HL-60/S4 treated with retinoic acid at 250 ng/mL for 4 days and 3 days (cell line): Measurements from ENCODE around the gene MOV10.
"Not testable (repeated sequence)": the region's sequence is repeated elsewhere in the genome, so short reads cannot be mapped to it uniquely, and the experiment has no call there.

Experiments used
- in situ Hi-C: fragments of 300-500 bp; cut with MboI; formaldehyde crosslinking; loops from 2 replicates; pipeline ENCODE4 v1.7.0; 2022; ENCODE audit warnings: low sequenced_read_pairs

Gene MOV10

DNA sequence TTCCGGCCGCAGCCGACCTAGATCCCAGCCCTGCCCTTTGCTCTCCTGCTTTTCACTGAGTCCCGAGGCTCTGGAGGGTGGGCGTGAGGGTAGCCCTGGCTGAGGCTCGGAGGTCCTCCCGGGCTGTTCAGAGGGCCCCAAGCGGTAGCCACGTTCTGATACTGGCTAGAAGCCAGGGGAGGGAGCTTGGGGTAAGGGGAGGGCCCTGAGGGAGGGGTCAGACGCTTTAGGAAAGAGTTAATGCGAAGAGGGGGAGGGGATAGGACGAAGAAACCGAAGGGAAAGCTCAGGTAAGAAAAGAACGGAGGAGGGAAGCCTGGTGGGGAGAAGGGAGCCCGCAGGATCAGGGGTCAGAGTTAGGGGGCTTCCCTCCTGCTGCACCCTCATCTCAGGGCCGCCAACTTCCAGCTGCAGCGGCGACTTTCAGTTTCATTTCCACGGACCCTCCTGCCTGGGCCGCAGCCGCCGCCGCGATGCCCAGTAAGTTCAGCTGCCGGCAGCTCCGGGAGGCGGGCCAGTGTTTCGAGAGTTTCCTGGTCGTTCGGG lies at the start of gene MOV10:
TSS of gene MOV10 (plus strand) at position 220 of the 546 bp plus-strand sequence. CDS start at position 474, 254 bp downstream.
- in situ Hi-C loops, result no loop called here

- in situ Hi-C loops, result no loop called here
Observed at GRCh38 chr1:112625696-112626095, 48.8 kb upstream of the MOV10 start.

DNA sequence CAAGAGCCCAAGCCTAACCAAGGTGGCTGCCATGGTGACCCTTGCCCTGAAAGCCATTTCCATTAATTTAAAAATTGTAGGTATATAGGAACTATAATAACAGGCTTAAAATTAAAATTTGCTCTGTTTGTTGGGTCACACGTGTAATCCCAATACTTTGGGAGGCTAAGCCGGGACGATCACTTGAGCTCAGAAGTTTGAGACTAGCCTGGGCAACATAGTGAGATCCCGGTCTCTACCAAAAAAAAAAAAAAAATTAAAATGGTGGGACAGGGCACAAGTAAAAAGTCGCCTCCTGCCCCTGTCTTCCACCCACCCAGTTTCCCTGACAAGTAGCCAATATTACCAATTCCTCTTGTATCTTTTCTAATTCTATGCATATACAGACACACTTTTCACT lies 48.3 kb upstream of the MOV10 start:
- in situ Hi-C loops, result no loop called here

DNA sequence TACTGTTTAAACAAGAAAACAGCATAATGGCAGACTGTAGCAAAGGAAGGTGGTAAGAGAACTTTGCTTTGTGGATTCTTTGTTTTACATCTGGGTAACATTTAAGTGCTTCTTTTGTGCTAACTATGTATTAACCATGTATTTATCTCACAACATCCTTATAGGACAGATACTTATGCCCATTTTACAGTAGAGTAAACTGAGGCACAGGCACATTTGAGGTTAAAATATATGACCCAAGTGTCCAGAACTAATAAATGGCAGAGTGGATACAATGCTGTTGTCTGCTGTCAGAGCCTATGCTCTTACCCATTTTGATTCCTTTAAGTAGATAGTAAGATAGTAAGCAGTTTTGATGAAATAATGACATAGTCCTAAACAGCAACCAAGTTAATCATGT lies 47.6 kb upstream of the MOV10 start:
- in situ Hi-C loops, result no loop called here

DNA sequence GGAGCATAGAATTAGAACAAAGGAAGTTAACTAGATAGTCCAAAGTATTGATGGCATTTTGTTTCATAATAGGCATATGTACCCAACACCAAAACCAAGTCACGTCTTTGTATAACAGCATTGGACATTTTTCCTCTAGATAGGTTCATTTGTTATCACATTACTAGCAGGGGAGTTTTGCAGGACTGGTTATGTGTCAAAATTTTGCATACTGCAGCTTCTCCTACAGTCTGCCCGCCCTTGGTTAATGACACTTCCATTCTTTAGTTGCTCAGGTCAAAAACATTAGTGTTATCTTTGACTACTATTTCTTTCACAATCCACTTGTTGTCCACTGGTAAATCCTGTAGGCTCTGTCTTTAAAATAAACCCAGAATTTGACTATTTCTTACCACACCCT lies 45.9 kb upstream of the MOV10 start:
- in situ Hi-C loops, result no loop called here

- in situ Hi-C loops, result no loop called here
Observed at GRCh38 chr1:112629256-112629655, 45.2 kb upstream of the MOV10 start.

DNA sequence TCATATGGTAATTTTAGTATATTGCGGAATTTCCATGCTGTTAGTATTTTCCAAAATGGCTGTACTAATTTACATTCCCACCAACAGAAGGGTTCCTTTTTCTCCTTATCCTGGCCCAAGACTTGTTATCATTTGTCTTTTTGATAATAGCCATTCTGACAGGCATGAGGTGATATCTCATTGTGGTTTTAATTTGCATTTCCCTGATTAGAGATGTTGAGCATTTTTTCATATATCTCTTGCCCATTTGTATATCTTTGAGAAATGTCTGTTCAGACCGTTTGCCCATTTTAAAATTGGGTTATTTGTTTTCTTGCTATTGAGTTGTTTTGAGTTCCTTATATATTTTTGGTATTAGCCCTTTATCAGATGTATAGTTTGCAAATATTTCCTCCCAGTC lies 40.8 kb upstream of the MOV10 start:
- in situ Hi-C loops, result no loop called here

DNA sequence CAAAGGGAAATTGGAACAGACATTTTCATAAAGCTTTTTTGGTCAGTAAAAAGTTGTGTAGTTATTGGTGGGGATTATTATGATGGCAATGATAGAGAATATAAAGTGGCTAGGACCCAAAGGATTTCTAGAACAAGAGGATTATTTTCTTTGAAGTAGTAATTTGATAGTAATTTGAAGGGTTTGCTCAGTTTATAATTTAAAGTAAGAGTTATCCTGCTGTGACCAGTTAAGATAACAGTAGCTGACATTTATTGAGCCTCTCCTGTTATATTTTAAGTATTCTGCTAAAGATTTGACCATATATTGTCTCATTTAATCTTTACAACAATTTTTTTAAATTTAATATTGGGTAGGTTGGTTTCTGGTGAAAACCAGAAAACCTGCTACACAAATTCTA lies 40.1 kb upstream of the MOV10 start:
- in situ Hi-C loops, result no loop called here

DNA sequence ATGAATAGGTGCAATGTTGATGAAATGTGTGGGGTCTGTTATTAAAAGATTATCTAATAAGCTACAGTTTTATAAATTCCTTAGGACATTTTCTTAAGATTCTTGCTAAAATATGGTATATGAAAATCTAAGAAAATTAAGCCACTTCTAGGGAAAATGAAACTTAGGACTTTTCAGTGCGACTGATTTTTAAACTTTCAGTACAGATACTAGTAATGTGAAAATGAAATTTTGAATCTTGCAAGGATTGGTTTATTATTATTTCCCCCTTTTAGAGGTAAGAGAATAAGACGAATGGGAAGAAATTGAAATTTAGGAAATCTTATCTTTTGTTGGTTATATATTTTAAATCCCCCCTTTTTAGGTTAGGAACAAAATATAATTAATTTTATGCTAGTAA lies 38.4 kb upstream of the MOV10 start:
- in situ Hi-C loops, result no loop called here

DNA sequence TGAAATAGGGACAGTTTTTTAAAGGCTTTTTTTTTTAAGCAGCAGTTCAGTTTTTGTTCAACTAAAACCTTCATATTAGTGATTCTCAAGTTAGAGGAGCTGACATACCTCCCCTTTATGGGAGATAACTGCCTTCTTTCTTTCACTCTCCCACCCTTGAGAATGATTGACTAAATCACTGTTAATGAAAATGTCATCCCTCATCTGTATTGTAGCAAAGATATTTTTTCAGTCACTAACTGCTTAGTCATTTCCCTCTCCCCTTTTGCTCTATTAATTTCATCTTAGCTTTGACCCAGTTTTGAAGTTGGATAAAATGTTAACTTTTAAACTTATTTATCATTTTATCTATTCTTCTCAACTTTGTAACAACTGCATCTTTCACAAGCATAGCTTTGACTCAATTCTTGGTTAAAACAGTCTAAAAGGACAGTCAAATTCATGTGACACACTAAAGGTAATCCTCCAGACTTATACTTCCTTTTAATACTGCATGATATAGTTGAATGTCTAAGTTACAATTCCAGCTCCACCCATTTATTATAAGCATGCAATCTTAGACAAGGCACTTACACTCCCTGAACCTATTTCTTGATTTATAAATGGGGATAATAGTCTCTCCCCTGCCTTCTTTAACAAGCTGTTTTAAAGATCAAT lies 37.7 kb upstream of the MOV10 start:
- in situ Hi-C loops, result no loop called here

DNA sequence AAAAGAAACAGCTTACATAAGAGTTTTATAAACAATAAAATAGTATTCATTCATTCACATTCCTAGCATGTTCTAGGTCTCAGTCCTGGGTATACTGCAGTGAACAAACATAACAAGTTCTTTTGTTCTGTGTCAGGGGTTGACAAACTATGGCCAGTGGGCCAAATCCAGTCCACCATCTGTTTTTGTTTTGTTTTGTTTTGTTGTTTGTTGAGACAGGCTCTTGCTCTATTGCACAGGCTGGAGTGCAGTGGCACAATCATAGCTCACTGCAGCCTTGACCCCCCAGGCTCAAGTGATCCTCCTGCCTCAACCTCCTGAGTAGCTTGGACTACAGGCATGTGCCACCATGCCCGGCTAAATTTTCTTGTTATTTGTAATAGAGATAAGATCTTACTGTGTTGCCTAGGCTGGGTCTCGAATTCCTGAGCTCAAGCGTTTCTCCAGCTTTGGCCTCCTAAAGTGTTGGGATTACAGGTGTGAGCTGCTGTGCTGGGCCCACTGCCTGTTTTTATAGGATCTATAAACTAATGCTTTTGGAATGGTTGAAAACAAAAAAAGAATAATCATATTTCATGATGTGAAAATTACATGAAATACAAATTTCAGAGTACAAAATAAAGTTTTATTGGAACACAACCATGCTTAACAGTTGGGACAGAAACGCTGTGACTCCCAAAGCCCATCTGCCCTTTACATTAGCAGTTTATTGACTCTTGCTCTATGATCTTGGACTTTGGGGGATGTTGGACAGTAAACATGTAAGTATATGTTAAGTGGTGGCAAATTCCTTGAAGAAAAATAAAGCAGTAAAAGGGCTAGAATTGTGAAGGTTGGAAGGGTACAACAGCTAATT lies 37.0 kb upstream of the MOV10 start:
- in situ Hi-C loops, result no loop called here

- in situ Hi-C loops, result no loop called here
Observed at GRCh38 chr1:112638110-112638428, 36.4 kb upstream of the MOV10 start.

- in situ Hi-C loops, result not testable (repeated sequence)
Observed at GRCh38 chr1:112640437-112640836, 34.0 kb upstream of the MOV10 start.

- in situ Hi-C loops, result no loop called here
Observed at GRCh38 chr1:112643080-112643479, 31.4 kb upstream of the MOV10 start.

DNA sequence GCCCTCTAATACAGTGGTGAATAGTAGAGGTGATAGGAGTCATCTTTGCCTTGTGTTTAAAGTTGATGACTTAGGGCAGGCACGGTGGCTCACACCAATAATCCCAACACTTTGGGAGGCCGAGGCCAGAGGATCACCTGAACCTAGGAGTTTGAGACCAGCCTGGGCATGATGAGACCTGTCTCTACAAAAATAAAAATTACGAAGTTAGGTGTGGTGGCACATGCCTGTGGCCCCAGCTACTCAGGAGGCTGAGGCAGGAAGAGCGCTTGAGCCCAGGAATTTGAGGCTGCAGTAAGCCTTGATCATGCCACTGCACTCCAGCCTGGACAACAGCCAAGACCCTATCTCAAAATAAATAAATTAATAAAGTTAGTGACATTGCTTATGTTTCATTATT lies 28.2 kb upstream of the MOV10 start:
- in situ Hi-C loops, result no loop called here

DNA sequence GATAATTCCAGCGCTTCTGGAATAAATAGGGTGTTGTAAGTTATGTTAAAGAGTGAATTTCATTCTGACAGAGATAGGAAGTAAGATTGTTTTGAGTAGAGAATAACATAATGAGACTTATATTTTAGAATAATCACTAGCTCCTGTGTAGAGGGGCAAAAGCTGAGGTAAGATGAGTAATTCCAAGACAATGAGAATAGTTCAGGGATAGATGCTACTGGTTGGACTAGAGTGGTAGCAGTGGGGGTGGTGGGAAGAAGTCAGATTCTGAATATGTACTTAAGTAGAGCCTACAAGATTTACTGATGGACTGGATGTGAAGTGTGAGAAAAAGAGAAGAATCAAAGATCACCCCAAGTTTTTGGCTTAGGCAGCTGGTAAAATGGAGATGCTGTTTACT lies 23.3 kb upstream of the MOV10 start:
- in situ Hi-C loops, result no loop called here

- in situ Hi-C loops, result no loop called here
Observed at GRCh38 chr1:112665857-112666256, 8.6 kb upstream of the MOV10 start.

GRCh38 chr1:112666946-112667345 lies 7.5 kb upstream of the MOV10 start:
- in situ Hi-C loops, result no loop called here

GRCh38 chr1:112672009-112672408 lies 2.5 kb upstream of the MOV10 start:
- in situ Hi-C loops, result no loop called here

DNA sequence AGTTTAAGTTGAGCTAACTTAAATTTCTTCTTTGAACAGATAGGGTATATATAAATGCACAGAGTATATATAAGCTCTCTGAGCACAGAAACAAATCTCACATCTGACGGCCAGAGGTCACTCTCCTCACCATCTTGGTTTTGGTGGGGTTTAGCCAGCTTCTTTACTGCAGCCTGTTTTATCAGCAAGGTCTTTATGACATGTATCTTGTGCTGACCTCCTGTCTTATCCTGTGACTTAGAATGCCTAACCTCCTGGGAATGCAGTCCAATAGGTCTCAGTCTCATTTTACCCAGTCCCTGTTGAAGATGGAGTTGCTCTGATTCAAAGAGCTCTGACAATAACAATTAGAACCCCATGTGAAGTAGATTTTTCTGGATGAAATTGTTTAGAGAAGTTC lies 1.6 kb upstream of the MOV10 start:
- in situ Hi-C loops, result no loop called here

DNA sequence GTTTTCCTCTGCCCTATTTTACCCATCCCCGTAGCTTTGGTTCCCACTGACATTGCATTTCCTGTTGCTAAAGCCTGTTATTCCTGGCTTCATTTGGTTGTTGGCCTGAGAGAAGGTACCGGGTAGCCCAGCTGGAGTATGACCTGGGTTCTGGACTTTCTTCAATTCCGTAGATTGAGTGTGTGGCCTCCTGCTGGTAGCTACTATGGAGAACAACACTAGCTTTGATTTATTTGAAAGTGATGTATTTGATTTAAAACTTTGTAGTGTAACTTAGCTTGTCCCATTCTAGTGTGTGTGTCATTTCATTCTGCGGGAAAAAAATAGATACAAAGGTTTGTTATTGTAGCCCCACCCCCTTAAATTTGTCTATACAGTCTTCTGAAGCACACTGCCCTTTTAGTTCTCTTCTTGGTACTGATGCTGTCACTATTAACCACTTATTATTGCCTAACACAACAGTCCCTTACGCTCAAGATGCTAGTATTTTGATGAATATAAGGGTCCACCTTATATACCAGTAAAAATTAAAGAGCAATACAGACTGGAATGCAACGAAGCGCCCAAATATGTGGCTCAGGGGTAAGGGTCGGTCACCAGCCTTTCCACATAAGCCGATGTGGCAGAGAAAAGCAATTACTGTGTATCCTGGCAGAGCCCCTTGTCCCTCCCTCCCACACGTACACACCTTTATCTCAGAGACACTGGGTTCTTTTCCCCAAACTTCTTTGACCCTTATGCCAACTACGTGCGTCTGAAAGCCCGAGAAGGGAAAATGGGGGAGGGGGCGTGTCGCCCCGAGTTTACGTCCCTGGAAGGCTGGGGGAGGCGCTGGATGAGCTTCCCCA lies 643 bp upstream of the MOV10 start:
- in situ Hi-C loops, result no loop called here
